NB4 (cell line): ENCODE data around the gene SLC25A21.

Source experiments
- MYC ChIP-seq: IDR thresholded peaks from 2 replicates; pipeline ENCODE4 v1.6.1; 2011; ENCODE audit warnings: low read depth, low read length
- TF ChIP-seq, protein P1 (sequence below): IDR thresholded peaks from 2 replicates; pipeline ENCODE4 v1.6.1; 2011; ENCODE audit warnings: low read depth, low read length

DNA sequence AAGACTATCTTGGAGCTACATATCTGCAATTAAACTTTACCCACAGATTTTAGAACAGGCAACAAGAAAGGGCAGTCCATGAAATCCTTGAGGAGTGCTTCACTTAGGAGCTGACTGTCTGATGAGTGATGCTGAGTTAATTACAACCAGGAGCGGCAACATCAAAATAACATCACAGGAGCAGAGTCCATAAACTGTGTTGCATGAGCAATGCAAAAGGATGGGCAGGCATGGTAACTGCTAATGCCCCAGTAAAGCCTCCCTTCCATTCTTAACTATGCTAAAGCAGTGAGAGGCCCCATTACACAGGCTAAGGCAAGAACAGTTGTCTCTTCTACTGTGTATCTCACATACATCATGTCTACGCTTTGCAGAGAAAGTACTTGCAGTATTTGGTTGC lies 354.2 kb downstream of the SLC25A21 start:
- TF ChIP-seq MYC: no peak
- TF ChIP-seq, protein P1, sequence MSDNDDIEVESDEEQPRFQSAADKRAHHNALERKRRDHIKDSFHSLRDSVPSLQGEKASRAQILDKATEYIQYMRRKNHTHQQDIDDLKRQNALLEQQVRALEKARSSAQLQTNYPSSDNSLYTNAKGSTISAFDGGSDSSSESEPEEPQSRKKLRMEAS: no peak
